Neural progenitor cell (in vitro differentiated cells): ENCODE results near the gene EDN2. TPM values are rescaled to one million over a fixed set of nuclear protein-coding genes. Genes with fewer than 3 reads are reported as not detected.
A peak's percentile ranks its signal among the peaks of the same experiment; 100 is the strongest.

Experiments used
- DNase-seq: peaks from one replicate; pipeline ENCODE4 v3.0.0-alpha.2; 2016; ENCODE audit warnings: low spot score
- H2AFZ ChIP-seq: fragments of 200-600 bp; sonication (generic); replicated peaks from 2 replicates; pipeline ENCODE4 v1.6.1; 2016; ENCODE audit warnings: antibody characterized with exemption
- H3F3A ChIP-seq: fragments of 200-600 bp; sonication (generic); 2 replicates; pipeline ENCODE4 v1.6.1; 2016; ENCODE audit warnings: antibody characterized with exemption, low read depth
- H3K27ac ChIP-seq: fragments of 200-600 bp; sonication (generic); 2 replicates; pipeline ENCODE4 v1.5.1; 2016; ENCODE audit warnings: mild to moderate bottlenecking
- H3K27me3 ChIP-seq: fragments of 200-600 bp; sonication (generic); 2 replicates; pipeline ENCODE4 v1.6.1; 2016; ENCODE audit warnings: mild to moderate bottlenecking, moderate library complexity
- H3K36me3 ChIP-seq: fragments of 200-600 bp; sonication (generic); 2 replicates; pipeline ENCODE4 v1.5.1; 2016
- H3K4me1 ChIP-seq: fragments of 200-600 bp; sonication (generic); 2 replicates; pipeline ENCODE4 v1.6.1; 2016; ENCODE audit warnings: mixed run types
- H3K4me2 ChIP-seq: fragments of 200-600 bp; sonication (generic); 2 replicates; pipeline ENCODE4 v1.6.1; 2016
- H3K4me3 ChIP-seq: fragments of 200-600 bp; sonication (generic); 2 replicates; pipeline ENCODE4 v1.5.1; 2016
- H3K79me2 ChIP-seq: fragments of 200-600 bp; sonication (generic); 2 replicates; pipeline ENCODE4 v1.6.1; 2016; ENCODE audit warnings: low read depth
- H3K9ac ChIP-seq: fragments of 200-600 bp; sonication (generic); 2 replicates; pipeline ENCODE4 v1.6.1; 2016
- H3K9me3 ChIP-seq: fragments of 200-600 bp; sonication (generic); 2 replicates; pipeline ENCODE4 v1.5.1; 2016; ENCODE audit warnings: low read depth
- H4K20me1 ChIP-seq: fragments of 200-600 bp; sonication (generic); 2 replicates; pipeline ENCODE4 v1.6.1; 2016; ENCODE audit warnings: low read depth
- H3K27ac Mint-ChIP-seq: 3 replicates; pipeline ENCODE4 v1.8.0; 2021; ENCODE audit warnings: mixed read lengths
- H3K27me3 Mint-ChIP-seq: 2 replicates; pipeline ENCODE4 v1.8.0; 2022; ENCODE audit warnings: low read depth, mild to moderate bottlenecking, inconsistent platforms, moderate library complexity, mixed read lengths; ENCODE audit not compliant: insufficient read depth
- H3K36me3 Mint-ChIP-seq: 3 replicates; pipeline ENCODE4 v1.8.0; 2021; ENCODE audit warnings: mixed read lengths
- H3K4me1 Mint-ChIP-seq: 3 replicates; pipeline ENCODE4 v1.8.0; 2021; ENCODE audit warnings: mixed read lengths
- H3K4me3 Mint-ChIP-seq: 3 replicates; pipeline ENCODE4 v1.8.0; 2021; ENCODE audit warnings: mild to moderate bottlenecking, moderate library complexity, mixed read lengths
- H3K9me3 Mint-ChIP-seq: 3 replicates; pipeline ENCODE4 v1.8.0; 2020; ENCODE audit warnings: mixed read lengths
- EZH2 ChIP-seq: fragments of 200-600 bp; sonication (generic); IDR thresholded peaks from 2 replicates; pipeline ENCODE4 v1.6.1; 2017; ENCODE audit warnings: antibody characterized with exemption, mild to moderate bottlenecking, moderate library complexity
- EZH2phosphoT487 ChIP-seq: fragments of 200-600 bp; sonication (generic); IDR thresholded peaks from 2 replicates; pipeline ENCODE4 v1.6.1; 2017; ENCODE audit warnings: antibody characterized with exemption
- total RNA-seq: library from RNA; depleted of rRNA; stranded (reverse); fragments of >200 nt; gene quantifications from 2 replicates; pipeline ENCODE4 v1.2.3, GENCODE V29; 2015; ENCODE audit warnings: low replicate concordance
- TF ChIP-seq, protein P1 (sequence below): fragments of 200-600 bp; sonication (generic); IDR thresholded peaks from 2 replicates; pipeline ENCODE4 v1.5.1; 2017; ENCODE audit warnings: antibody characterized with exemption, mild to moderate bottlenecking

Gene EDN2
- total RNA-seq, 1 donor from 2014 or later: not detected

DNA sequence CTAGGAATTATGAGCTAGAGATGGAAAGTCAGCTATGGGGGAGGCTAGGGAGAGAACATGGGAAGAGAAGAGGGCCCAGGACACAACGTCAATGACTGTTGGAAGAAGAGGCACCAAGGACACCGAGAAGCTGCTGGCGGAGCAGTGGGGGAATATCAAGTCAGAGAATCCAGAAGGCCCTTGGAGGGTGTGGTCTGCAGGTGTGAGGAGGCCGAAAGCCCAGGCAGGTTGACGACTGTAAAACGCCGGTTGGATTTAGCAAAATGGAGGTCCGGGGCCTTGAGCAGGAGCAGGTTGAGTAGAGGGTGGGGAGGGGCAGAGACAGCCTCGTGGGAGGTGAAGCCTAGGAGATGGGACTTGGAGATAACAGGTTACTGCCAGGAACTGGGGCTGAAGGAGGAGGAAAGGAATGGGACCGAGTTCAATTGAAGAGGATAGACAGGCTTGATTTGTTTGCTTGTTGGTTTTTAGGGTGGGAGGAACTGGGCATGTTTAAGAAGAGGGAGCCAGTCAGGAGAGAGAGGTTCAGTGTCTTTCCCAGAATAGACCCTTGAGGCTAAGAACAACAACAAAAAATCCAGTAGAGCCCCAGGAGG lies 35.1 kb downstream of the EDN2 start:
- no peak for DNase-seq
- Mint-ChIP-seq H3K4me3 (no peak overlapping the region), H3K27me3 (peaks cover 14% of the 10 kb centered on the region), H3K36me3 (peaks cover 2% of the 10 kb centered on the region), H3K9me3 (peaks cover 9% of the 10 kb centered on the region), H3K27ac (peak overlapping the region; percentile 30), H3K4me1 (peaks cover 21% of the 10 kb centered on the region)
- Histone ChIP-seq H2AFZ (no peak overlapping the region), H3K4me2 (no peak overlapping the region), H3K79me2 (no peaks in the 10 kb centered on the region), H3F3A (no peaks in the 10 kb centered on the region), H3K36me3 (no peaks in the 10 kb centered on the region), H3K4me3 (no peak overlapping the region), H3K27ac (no peak overlapping the region), H3K27me3 (no peaks in the 10 kb centered on the region), H4K20me1 (no peaks in the 10 kb centered on the region), H3K9me3 (no peaks in the 10 kb centered on the region), H3K9ac (no peak overlapping the region), H3K4me1 (peaks cover 8% of the 10 kb centered on the region)
- TF ChIP-seq, protein P1, sequence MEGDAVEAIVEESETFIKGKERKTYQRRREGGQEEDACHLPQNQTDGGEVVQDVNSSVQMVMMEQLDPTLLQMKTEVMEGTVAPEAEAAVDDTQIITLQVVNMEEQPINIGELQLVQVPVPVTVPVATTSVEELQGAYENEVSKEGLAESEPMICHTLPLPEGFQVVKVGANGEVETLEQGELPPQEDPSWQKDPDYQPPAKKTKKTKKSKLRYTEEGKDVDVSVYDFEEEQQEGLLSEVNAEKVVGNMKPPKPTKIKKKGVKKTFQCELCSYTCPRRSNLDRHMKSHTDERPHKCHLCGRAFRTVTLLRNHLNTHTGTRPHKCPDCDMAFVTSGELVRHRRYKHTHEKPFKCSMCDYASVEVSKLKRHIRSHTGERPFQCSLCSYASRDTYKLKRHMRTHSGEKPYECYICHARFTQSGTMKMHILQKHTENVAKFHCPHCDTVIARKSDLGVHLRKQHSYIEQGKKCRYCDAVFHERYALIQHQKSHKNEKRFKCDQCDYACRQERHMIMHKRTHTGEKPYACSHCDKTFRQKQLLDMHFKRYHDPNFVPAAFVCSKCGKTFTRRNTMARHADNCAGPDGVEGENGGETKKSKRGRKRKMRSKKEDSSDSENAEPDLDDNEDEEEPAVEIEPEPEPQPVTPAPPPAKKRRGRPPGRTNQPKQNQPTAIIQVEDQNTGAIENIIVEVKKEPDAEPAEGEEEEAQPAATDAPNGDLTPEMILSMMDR: no peak
- TF ChIP-seq EZH2 (no peak), EZH2phosphoT487 (no peak)

DNA sequence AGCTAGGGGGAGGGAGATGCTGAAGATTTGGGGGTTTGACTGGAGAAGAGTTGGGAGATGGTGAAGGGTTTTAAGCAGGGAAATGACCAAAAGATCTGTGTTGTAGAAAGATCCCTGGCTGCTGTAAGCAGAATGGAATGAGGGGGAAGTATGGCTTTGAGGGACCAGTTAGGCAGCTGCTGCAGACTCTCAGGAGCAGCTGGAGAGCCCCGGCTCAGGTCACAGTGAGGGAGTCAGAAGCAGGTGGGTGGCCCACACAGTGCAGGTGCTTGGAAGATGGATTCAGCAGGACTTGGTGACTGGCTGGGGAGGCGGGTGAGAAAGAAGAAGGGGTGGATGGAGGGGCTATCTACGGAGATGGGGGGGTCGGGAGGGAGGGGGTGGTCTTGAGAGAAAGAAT lies 35.7 kb downstream of the EDN2 start:
- Histone ChIP-seq H3K9me3 (no peaks in the 10 kb centered on the region), H3K4me3 (no peak overlapping the region), H3K36me3 (no peaks in the 10 kb centered on the region), H3K27ac (no peak overlapping the region), H3K79me2 (no peaks in the 10 kb centered on the region), H3K27me3 (no peaks in the 10 kb centered on the region), H2AFZ (no peak overlapping the region), H3K4me2 (no peak overlapping the region), H3K4me1 (peaks cover 8% of the 10 kb centered on the region), H3F3A (no peaks in the 10 kb centered on the region), H4K20me1 (no peaks in the 10 kb centered on the region), H3K9ac (no peak overlapping the region)
- H3K9me3 Mint-ChIP-seq: peaks cover 9% of the 10 kb centered on the region
- no peak for TF ChIP-seq EZH2phosphoT487
- TF ChIP-seq EZH2: no peak
- TF ChIP-seq, protein P1: no peak
- H3K27me3 Mint-ChIP-seq: peaks cover 10% of the 10 kb centered on the region
- no peak overlapping the region for H3K27ac Mint-ChIP-seq
- no peak overlapping the region for H3K4me3 Mint-ChIP-seq
- peaks cover 3% of the 10 kb centered on the region for H3K36me3 Mint-ChIP-seq
- DNase-seq: no peak
- peaks cover 16% of the 10 kb centered on the region for H3K4me1 Mint-ChIP-seq

DNA sequence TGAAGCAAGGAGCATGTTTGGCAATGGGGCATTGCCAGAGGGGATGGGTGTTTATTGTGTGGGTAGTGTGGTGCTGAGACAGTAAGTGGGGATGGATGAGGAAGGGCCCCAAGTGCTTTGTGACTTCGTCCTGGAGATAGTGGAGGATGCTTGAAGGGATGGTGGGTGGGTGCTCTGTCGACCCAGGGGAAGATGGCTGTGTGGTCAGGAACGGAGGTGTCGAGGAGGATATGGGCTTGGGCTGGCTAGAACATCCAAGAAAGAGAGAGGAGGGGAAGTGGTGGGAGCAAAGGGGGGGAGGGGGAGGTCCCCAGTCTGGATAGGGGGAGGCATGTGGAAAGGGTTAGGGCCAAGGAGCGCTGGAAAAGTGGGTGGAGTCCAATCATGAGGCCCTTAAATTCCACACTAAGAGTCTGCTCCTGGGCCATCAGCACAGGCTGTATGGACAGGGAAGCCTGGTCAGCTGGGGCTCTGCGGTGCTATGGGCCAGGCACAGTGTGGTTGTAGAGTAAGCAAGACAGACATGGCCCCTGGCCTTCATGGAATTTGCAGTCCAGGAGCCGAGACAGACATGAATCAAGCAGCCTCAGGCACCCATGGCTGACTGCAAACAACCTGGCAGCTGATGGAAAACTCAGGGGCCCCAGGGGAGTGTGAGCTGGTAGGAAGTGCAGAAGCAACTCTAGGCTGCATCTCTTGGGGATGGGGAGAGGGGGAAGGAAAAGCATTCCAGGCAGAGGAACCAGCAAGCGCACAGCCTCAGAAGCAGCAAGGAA lies 36.3 kb downstream of the EDN2 start:
- Histone ChIP-seq H3K79me2 (no peaks in the 10 kb centered on the region), H3K9ac (no peak overlapping the region), H3K27me3 (no peaks in the 10 kb centered on the region), H2AFZ (no peak overlapping the region), H3K9me3 (no peaks in the 10 kb centered on the region), H3K4me1 (peaks cover 8% of the 10 kb centered on the region), H3K27ac (no peak overlapping the region), H4K20me1 (no peaks in the 10 kb centered on the region), H3K36me3 (no peaks in the 10 kb centered on the region), H3F3A (no peaks in the 10 kb centered on the region), H3K4me2 (no peak overlapping the region), H3K4me3 (no peak overlapping the region)
- Mint-ChIP-seq H3K27me3 (peaks cover 13% of the 10 kb centered on the region), H3K9me3 (peaks cover 15% of the 10 kb centered on the region), H3K36me3 (peaks cover 3% of the 10 kb centered on the region), H3K27ac (peak overlapping the region; percentile 26), H3K4me1 (peaks cover 16% of the 10 kb centered on the region), H3K4me3 (no peak overlapping the region)
- TF ChIP-seq EZH2phosphoT487: no peak
- no peak for TF ChIP-seq EZH2
- TF ChIP-seq, protein P1: no peak
- no peak for DNase-seq
